GM23338 (cell line): ENCODE data around the gene TENM4. TPM values are rescaled to one million over a fixed set of nuclear protein-coding genes. Genes with fewer than 3 reads are reported as not detected.
A peak's percentile ranks its signal among the peaks of the same experiment; 100 is the strongest.

Experiments
- ATAC-seq: fragments of 200-7000 bp; cut with Tn5 transposase; 3 replicates; pipeline ENCODE4 v1.9.1; 2020
- DNase-seq: peaks from one replicate; pipeline ENCODE4 v3.0.0-alpha.2; 2015; ENCODE audit warnings: low spot score
- H2AFZ ChIP-seq: fragments of 200-600 bp; sonication (generic); 2 replicates; pipeline ENCODE4 v1.8.0; 2016; ENCODE audit warnings: antibody characterized with exemption, mild to moderate bottlenecking, moderate library complexity
- H3F3A ChIP-seq: fragments of 200-600 bp; sonication (generic); replicated peaks from 2 replicates; pipeline ENCODE4 v1.8.0; 2017; ENCODE audit warnings: antibody characterized with exemption, mixed run types, low read depth
- H3K27ac ChIP-seq: fragments of 200-600 bp; sonication (generic); 2 replicates; pipeline ENCODE4 v1.6.1; 2016; ENCODE audit warnings: low read depth
- H3K27me3 ChIP-seq: fragments of 200-600 bp; sonication (generic); 2 replicates; pipeline ENCODE4 v1.8.0; 2016; ENCODE audit warnings: mild to moderate bottlenecking, mixed run types, moderate library complexity; ENCODE audit not compliant: insufficient read depth
- H3K36me3 ChIP-seq: fragments of 200-600 bp; sonication (generic); 2 replicates; pipeline ENCODE4 v1.8.0; 2016; ENCODE audit warnings: mild to moderate bottlenecking; ENCODE audit not compliant: insufficient read depth
- H3K4me1 ChIP-seq: fragments of 200-600 bp; sonication (generic); 2 replicates; pipeline ENCODE4 v1.8.0; 2016; ENCODE audit warnings: mild to moderate bottlenecking, moderate library complexity; ENCODE audit not compliant: insufficient read depth
- H3K4me2 ChIP-seq: fragments of 200-600 bp; sonication (generic); 2 replicates; pipeline ENCODE4 v1.7.1; 2017; ENCODE audit warnings: mixed run types
- H3K4me3 ChIP-seq: fragments of 200-600 bp; sonication (generic); 2 replicates; pipeline ENCODE4 v1.6.1; 2016; ENCODE audit warnings: mixed run types
- H3K79me2 ChIP-seq: fragments of 200-600 bp; sonication (generic); replicated peaks from 2 replicates; pipeline ENCODE4 v1.8.0; 2017; ENCODE audit warnings: mild to moderate bottlenecking; ENCODE audit not compliant: insufficient read depth
- H3K9me2 ChIP-seq: fragments of 200-600 bp; sonication (generic); 2 replicates; pipeline ENCODE4 v1.8.0; 2017; ENCODE audit not compliant: insufficient read depth
- H4K20me1 ChIP-seq: fragments of 200-600 bp; sonication (generic); replicated peaks from 2 replicates; pipeline ENCODE4 v1.8.0; 2017; ENCODE audit warnings: mild to moderate bottlenecking; ENCODE audit not compliant: insufficient read depth
- H3K27ac Mint-ChIP-seq: 2 replicates; pipeline ENCODE4 v1.8.0; 2020; ENCODE audit warnings: inconsistent platforms, mild to moderate bottlenecking, moderate library complexity, mixed read lengths
- H3K27me3 Mint-ChIP-seq: 3 replicates; pipeline ENCODE4 v1.8.0; 2022; ENCODE audit warnings: low read depth, mild to moderate bottlenecking, moderate library complexity, mixed read lengths, inconsistent platforms; ENCODE audit not compliant: insufficient read depth, poor library complexity
- H3K36me3 Mint-ChIP-seq: 3 replicates; pipeline ENCODE4 v1.8.0; 2021; ENCODE audit warnings: low read depth, mild to moderate bottlenecking, inconsistent platforms, moderate library complexity, mixed read lengths
- H3K4me1 Mint-ChIP-seq: 3 replicates; pipeline ENCODE4 v1.8.0; 2020; ENCODE audit warnings: mild to moderate bottlenecking, inconsistent platforms, mixed read lengths
- H3K4me3 Mint-ChIP-seq: 3 replicates; pipeline ENCODE4 v1.8.0; 2021; ENCODE audit warnings: moderate library complexity, mild to moderate bottlenecking, inconsistent platforms, mixed read lengths
- H3K9me3 Mint-ChIP-seq: 3 replicates; pipeline ENCODE4 v1.8.0; 2020; ENCODE audit warnings: moderate library complexity, mild to moderate bottlenecking, inconsistent platforms, mixed read lengths
- CTCF ChIP-seq, 2 experiments: fragments of 200-600 bp in 1 of 2; sonication (generic) in 1 of 2; conservative IDR thresholded peaks; 2 replicates each; pipeline versions ENCODE4 v1.5.1 to v1.6.1; 2016 to 2017; ENCODE audit warnings: antibody characterized with exemption in 2 of 2, low read depth in 2 of 2, mild to moderate bottlenecking in 2 of 2, moderate library complexity in 1 of 2
- EZH2 ChIP-seq: fragments of 200-600 bp; sonication (generic); IDR thresholded peaks from one replicate; pipeline ENCODE4 v1.8.0; 2017; ENCODE audit warnings: antibody characterized with exemption, mild to moderate bottlenecking, low read depth; ENCODE audit not compliant: unreplicated experiment
- EZH2phosphoT487 ChIP-seq: fragments of 200-600 bp; sonication (generic); IDR thresholded peaks from one replicate; pipeline ENCODE4 v1.8.1; 2018; ENCODE audit warnings: antibody characterized with exemption; ENCODE audit not compliant: unreplicated experiment
- JUNB ChIP-seq: IDR thresholded peaks from one replicate; pipeline ENCODE4 v1.6.1; 2016; ENCODE audit warnings: antibody characterized with exemption; ENCODE audit not compliant: unreplicated experiment
- NANOG ChIP-seq: IDR thresholded peaks from 2 replicates; pipeline ENCODE4 v1.6.1; 2016; ENCODE audit warnings: antibody characterized with exemption, borderline replicate concordance
- POLR2AphosphoS5 ChIP-seq: IDR thresholded peaks from 2 replicates; pipeline ENCODE4 v1.6.1; 2016; ENCODE audit warnings: antibody characterized with exemption, low read depth
- REST ChIP-seq: IDR thresholded peaks from one replicate; pipeline ENCODE4 v1.6.1; 2018; ENCODE audit warnings: antibody characterized with exemption; ENCODE audit not compliant: unreplicated experiment
- STAT1 ChIP-seq: IDR thresholded peaks from one replicate; pipeline ENCODE4 v1.6.1; 2016; ENCODE audit warnings: antibody characterized with exemption; ENCODE audit not compliant: unreplicated experiment
- ZNF331 ChIP-seq: fragments of 250-450 bp; sonication (Bioruptor Pico); IDR thresholded peaks from 2 replicates; pipeline ENCODE4 v1.5.0; 2020; ENCODE audit warnings: low read depth, mild to moderate bottlenecking, moderate library complexity
- polyA plus RNA-seq: library from polyadenylated mRNA; unstranded; fragments of >200 nt; fragmentation: Nextera tagmentation; extraction: Ambion mirVana; gene quantifications from 2 replicates; pipeline ENCODE4 v1.2.1, GENCODE V29; 2016
- total RNA-seq: library from RNA; depleted of rRNA; stranded (reverse); fragments of >200 nt; shearing (Covaris generic); gene quantifications from 2 replicates; pipeline ENCODE4 v1.2.3, GENCODE V29; 2014
- TF ChIP-seq, protein P1 (sequence below): IDR thresholded peaks from 2 replicates; pipeline ENCODE4 v1.6.1; 2016; ENCODE audit warnings: antibody characterized with exemption

Gene TENM4
- total and polyA plus RNA-seq, 2 experiments from 2014 or later: 7.3 TPM

GRCh38 chr11:78802058-78802761 lies 638.6 kb downstream of the TENM4 start:
- no peak overlapping the region for H3K4me2 ChIP-seq
- peaks cover 30% of the 10 kb centered on the region for H3K4me1 Mint-ChIP-seq
- no peaks in the 10 kb centered on the region for H3K27me3 ChIP-seq
- H2AFZ ChIP-seq: no peak overlapping the region
- no peak overlapping the region for H3K4me3 Mint-ChIP-seq
- no peak for TF ChIP-seq JUNB
- no peak for TF ChIP-seq POLR2AphosphoS5
- TF ChIP-seq NANOG: no peak
- no peak for TF ChIP-seq CTCF (conservative IDR thresholded peaks at IDR 0.05; ENCODE audit: low read depth in 2 of 2)
- TF ChIP-seq STAT1: no peak
- TF ChIP-seq EZH2phosphoT487: no peak
- TF ChIP-seq, protein P1, sequence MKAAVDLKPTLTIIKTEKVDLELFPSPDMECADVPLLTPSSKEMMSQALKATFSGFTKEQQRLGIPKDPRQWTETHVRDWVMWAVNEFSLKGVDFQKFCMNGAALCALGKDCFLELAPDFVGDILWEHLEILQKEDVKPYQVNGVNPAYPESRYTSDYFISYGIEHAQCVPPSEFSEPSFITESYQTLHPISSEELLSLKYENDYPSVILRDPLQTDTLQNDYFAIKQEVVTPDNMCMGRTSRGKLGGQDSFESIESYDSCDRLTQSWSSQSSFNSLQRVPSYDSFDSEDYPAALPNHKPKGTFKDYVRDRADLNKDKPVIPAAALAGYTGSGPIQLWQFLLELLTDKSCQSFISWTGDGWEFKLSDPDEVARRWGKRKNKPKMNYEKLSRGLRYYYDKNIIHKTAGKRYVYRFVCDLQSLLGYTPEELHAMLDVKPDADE: no peak
- TF ChIP-seq REST: no peak
- TF ChIP-seq EZH2: no peak
- TF ChIP-seq ZNF331: no peak
- no peak overlapping the region for H3K4me3 ChIP-seq
- H3F3A ChIP-seq: no peaks in the 10 kb centered on the region
- H3K9me2 ChIP-seq: no peaks in the 10 kb centered on the region; the same call in 1 of the 2 replicates
- no peaks in the 10 kb centered on the region for H3K36me3 Mint-ChIP-seq
- H3K27ac ChIP-seq: no peak overlapping the region
- H3K9me3 Mint-ChIP-seq: no peaks in the 10 kb centered on the region
- no peaks in the 10 kb centered on the region for H3K79me2 ChIP-seq
- H3K27ac Mint-ChIP-seq: no peak overlapping the region
- DNase-seq: peak; percentile 53
- H4K20me1 ChIP-seq: no peaks in the 10 kb centered on the region
- peaks cover 18% of the 10 kb centered on the region for H3K4me1 ChIP-seq
- H3K27me3 Mint-ChIP-seq: peaks cover 2% of the 10 kb centered on the region
- H3K36me3 ChIP-seq: no peaks in the 10 kb centered on the region
- ATAC-seq: peak; percentile 31
